Measurements from ENCODE around the gene MYO16.

Gene MYO16

DNA sequence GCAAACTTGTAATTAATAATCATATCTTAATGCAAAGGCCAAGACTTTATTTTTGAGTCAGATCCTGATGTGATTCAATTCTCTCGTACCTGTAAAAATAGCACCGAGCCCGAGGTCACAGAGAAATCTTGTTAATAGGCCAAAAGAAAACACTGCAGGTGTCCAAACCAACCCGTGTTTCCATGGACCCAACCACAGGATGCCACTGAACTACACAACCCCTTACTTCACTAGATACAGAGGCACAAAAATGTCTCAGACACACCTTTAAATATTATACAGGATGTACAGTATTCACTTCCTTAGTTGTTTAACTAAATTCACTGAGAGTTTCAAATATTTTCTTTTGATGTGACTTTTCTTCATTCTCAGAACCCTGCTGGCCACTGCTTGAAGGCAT lies 530.9 kb downstream of the MYO16 start:
- DNase-seq = no peak

DNA sequence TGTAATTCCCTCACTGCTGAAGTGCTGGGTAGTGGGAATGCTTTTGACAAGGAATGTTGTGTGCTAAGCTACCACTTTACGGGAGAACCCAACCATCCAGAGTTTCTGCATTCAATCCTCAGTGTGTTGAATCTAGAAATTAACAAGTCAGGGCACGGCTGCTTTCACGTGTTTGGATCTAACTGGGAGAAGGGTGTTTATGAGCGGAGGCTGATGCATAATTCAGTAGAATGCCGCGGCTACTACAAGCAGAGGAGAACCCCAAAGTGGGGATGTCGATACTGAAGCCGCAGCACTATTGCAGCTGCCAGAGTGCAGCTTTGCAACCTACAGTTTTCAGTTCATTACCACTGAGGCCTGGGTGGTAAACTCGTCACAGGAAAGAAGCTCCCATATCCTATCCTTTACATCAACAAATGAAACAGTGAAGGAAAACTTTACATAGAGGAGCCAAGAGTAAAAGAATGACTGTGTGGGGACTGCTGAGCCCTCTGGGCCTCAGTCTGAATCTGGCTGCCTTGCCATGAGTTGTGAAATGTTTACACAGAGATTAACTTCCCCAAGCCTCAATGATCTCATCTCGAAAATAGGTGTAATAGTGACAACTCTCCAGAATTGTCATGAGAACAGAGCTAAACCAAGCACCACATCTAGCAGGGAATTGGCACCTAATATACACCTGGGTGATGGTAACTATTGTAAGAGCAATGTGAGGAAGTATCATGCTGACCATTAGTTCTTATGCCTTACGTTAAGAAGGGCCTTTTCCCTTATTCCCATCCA lies 531.7 kb downstream of the MYO16 start:
- DNase-seq = no peak

DNA sequence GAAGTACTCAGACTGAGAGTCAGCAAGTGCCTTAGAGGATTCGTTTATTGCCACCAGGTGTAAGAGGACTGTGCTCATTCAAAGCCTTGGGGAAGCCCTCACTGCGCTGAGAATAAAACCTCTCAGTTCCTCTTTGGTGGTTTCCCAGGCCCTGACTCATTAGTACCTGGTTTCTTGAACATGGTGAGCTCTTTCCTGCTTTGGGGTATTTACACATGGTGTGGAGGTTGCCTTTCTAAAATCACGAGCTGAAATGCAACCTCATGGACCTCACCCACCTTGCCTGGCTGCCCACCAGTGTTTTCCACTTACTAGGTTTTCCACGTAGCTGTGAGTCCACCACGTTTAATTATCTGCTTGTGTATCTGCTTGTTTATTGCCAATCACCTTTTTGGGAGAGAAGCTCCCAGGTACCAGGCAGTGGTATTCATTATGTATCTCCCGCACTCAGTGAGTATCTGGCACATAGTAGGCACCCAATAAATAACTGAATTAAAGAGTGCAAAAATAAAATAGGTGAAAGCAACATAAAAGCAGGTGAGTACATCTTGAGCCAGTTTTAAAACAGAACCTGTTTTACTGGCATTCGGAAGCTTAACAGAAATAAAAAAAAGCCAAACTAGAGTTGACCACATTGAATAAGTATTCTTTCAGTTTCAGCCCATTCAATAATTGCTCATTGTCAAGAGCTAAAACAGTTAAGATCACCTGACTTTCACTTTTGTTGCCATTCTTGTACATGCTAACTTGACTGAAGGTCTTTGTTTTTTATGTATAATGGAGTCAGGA lies 533.0 kb downstream of the MYO16 start:
- DNase-seq = peak; percentile 90

DNA sequence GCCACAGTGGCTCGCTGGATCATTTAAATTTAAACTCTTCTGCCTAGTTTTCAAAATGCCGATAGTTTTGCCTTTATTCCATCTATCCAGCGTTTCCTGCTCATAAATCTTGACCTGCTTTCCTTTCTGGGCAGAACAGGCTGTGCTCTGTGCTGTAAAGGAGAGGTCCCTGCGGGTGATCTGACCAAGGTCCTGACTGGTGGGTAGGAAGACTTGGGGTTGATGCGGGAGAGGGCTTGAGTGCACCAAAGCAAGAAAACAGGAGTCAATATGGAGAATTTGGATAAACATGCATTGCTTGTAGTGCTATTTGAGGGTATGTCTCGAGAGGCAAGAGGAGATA lies 533.6 kb downstream of the MYO16 start:
- no peak for DNase-seq

DNA sequence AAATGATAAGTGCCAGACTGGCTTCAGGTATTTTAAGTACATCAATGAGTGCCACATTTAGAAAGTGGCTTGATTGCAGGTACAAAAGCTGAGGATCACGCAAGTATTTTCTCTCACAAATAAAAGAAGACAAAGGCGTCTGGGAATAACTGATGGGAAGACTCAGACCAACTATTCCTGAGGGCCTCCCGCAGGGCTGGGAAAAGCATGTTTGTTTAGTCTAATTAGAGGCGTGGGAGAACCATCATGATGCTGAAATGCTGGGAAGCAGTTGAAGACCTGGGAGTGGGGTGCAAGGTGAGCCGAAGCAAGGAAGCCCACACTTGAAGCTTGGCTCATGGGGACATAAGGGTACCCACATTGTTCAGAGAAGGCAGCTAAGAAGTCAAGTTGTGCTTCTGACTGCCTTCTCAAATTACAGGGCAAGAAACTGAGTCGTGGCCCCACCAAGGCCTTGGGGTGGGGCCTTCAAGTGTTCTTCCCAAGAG lies 536.0 kb downstream of the MYO16 start:
- no peak for DNase-seq

DNA sequence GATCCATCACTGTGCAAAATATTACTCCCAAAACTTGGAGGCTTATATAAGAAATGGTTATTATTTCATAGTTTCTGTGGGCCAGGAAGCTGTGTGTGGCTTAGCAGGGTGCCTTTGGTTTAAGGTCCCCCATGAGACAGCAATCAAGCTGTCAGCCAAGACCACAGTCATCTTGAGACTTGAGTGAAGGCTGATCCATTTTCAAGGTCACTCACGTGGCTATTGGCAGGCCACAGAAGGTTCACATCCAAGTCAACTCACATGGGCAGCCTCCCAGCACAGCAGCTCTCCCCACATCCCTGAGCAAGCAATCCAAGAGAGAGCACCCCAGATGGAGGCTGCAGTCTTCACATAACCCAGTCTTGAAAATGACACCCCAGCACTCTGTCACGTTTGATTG lies 537.4 kb downstream of the MYO16 start:
- no peak for DNase-seq

DNA sequence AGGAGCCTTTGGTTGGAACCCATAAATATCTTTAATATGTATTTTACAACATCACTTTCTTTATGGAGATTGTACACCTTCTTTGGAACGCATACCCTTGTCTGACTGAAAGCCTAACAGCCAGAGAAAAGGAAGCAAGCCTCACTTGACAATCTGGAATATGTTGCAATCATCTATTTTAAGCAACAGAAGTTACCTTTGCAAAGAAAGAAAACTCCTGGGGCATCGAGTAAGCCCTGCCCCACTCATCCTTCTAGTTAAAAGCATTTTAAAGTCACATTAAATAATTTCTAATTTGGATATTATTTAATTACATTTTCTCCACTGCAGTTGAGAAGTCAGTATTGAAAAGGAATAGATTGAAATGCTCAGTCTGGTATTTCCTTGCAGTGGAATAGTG lies 542.7 kb downstream of the MYO16 start:
- no peak for DNase-seq

DNA sequence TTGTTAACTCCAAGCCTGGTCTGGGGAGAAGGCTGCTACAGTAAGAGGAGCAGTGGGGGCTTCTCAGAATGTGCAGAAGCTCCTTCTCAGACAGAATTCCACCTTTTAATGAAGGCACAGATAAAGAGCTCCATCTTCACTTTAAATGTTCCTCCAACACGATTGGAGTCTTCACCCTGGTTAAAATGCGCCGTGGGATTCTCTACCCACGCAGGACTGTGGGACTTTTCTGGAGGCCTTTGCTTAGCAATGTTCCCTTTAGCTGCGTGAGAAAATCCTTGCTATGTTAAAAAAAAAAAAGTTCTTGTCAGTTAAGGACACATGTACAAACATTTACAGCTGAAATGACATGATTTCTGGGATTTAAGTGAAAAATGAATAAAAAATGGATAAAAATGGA lies 546.3 kb downstream of the MYO16 start:
- DNase-seq = no peak

DNA sequence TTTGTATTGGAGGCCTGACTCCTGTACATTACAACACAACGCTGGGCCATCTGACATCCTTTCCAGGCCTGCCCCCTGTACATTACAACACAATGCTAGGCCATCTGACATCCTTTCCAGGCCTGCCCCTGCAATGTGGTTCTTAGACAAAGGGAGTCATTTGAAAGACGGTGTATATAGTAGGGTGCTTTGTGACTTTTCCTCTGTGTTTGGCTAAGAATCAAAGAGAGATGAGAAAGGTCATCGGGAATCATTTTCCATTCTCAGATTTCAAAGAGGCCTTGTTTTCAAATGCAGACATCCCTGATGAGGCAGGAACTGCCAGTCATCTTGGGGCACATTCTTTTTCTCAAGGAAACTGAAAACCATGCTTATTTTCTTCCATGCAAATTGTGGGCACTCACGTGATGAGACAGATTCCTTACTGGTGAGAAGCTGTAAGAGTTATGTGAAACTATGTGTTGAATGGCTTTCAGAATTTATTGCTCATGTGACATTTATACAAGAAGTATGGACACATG lies 551.6 kb downstream of the MYO16 start:
- no peak for DNase-seq

DNA sequence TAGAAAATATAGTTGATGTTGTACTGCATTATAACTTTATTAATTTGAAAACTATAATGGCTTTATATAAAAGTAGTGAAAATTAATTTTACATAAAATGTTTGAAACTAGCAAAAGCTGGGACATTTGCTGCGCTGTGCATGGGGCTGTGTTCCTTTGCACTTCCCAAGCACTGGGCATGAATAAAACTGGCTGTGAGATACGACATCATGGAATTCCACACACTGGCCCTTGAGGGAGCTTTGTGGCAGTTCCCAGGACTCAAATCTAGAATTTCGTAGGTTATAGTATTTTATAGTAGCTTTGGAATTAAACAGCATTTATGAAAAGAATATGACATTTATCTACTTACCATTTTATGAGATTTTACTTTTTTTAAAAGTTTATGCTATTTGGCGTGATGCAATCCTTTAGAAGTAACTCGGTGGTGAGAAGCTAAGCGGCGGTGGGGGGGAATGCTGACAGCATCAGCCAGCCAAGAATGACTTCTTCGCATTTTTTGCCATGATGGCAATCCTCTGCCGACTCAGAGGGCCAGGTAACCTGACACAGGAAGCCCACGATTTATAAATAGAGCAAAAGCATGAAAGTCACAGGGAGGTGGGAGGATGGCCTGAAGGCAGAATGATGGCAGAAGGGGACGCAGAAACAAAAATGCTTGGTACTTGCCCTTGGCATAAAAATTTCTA lies 553.5 kb downstream of the MYO16 start:
- DNase-seq = peak; percentile 20

DNA sequence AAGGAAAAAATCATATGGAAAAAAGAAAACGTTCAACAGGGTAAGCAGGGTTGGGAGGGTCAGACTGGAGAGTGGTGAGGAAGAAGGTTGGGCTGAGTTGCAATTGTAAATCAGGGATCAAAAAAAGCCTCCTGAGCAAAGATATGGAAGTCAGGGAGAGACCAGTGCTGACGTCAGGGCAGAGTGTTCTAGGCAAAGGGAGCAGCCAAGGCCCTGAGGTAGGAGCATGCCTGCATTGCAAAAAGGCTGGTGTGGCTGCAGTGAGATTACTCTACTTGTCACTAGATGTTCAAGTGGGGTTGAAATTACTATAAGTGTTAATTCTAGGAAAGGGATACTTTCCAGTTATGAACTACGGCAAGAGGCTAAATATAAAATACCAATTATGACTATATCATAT lies 562.0 kb downstream of the MYO16 start:
- no peak for DNase-seq

DNA sequence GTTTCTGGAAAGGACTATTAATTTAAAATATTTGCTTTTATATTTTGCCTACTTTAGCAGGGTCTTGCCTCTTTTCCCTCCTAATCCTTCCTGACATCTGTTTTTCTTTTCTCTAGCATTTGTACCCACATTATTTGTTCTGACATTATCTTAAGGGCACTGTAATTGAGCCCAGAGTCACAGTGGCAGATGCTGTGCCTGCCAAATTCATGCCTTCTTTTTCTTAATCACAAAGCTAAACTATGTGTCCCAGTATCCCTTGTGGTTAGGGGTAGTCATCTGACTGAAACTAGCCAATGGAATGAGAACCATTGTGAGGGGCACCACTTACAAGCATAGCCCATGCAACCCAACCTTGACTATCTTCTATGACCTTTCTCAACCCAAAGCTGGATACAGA lies 562.9 kb downstream of the MYO16 start:
- DNase-seq = no peak

DNA sequence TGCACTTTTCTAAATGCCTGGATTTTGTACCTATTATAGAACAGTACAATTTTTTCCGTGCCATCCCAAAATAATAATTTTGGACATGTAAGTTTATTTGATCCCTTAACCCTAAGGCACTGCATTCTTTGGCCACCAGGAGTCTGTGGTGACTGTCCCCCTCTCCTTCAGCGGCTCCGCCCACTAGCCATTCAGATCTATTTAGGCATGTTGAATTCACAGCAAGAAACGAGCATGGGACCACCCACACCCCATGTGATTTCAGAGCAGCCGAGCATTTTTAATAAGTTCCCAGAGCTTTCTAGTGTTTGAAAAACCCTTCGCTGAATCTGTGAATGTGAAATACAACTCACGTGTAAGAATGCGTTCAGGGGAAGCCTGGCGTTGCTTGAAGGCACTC lies 567.5 kb downstream of the MYO16 start:
- peak; percentile 7 for DNase-seq

DNA sequence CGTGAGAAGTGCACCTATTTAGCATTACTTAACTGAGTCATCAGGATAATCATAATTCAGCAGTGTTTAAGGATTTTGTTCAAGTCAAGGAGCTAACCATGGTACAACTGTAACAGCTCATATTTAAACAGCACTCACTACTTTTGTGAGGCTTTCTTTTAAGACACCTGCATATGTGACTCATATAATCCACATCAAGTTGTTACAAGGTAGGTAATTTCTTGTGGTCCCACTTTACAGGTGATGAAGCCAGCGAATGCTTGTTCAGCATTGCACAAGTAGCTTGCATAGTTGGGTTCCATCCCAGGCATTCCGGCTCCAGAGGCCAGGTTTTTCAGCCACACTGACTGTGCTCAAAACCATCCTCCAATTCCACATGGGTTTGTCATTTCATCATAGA lies 569.2 kb downstream of the MYO16 start:
- no peak for DNase-seq

DNA sequence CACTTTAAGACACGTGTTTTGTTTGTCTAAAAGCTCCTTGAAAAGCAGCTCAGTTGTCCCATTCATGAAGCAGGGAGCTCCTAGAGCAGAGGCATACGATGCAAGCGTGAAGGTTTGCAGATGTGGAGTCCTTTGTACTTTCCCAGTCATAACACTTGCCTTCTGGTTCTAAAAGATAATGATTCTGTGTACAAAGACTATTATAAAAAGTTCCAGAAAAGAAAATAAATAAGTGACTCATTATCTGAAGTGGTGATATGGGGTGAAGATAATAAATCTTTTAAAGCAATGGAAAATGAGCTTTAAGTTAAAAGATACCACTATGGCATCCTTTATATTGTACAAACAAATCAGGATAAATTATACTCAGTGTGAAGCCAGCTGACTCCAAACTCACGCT lies 569.9 kb downstream of the MYO16 start:
- no peak for DNase-seq

DNA sequence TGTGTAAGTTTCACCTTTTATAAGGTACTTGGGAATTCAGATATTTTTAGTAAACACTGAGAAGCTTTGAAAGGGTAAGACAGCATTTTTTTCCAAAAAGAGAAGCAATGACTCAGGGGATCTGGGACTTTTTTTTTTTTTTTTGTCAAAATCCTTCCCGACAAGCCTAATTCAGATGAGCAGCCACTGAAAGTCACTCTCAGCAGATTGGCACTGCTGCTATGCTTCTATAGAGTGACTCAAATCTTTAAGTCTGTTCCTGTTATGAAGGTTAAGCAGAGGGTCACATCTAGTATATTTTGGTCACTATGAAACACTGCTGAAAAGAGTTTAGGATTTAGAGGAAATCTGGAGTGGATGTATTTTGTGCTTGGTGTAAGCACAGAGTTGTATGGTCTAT lies 571.1 kb downstream of the MYO16 start:
- DNase-seq = no peak

DNA sequence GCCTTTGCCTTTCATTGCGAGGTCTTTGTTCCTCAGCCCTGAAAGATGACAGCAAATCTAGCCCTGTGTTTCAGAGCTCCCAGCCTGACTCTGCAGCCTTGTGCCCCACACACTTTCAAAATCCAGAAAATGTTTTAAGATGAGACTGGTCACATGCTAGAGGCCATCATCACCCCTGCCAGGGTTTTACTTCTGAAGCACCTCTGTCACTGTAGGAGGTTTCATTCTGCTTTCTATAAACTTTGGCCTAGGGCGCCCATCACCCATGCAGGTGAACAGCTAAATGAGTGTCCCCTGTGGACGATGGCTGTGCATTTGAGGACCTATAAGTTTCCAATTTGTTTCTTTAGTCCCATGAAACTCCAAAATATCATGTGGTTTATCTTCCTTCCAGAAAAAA lies 574.2 kb downstream of the MYO16 start:
- DNase-seq = no peak

DNA sequence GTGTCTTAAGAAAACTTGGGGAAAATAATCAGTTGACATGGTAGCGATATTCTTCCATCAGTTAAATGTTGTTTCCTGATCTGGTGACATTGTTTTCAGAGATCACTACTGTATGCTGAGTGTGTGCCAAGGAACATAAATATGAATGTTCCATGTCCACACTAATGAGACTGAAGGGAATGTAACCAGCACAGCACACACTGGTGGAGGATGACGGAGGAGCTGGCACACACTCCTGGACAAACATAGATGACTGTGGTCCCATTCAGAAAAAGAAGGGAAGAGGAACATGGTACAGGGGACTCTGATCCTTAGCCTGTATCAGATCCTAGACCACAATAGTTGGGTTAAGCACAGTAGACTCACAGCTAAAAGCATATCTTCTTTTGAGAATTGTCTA lies 574.8 kb downstream of the MYO16 start:
- no peak for DNase-seq

DNA sequence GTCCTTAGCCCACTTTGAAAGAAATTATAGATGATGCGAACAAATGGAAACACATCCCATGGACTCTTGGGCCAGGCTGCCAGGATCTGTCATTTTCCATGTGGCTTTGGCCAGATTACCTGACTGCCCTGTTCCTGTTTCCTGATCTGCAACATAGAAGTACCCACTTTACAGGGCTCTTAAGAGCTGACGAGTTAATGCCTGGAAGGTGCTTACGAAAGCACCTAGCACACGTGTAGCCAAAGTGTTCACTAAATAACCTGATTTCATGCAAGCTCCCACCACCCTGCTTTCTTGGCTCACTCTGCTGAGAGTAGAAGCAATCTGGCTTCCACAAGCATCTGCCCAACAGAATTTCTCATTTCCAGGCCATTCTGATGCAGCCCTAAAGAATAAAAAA lies 575.2 kb downstream of the MYO16 start:
- DNase-seq = no peak

DNA sequence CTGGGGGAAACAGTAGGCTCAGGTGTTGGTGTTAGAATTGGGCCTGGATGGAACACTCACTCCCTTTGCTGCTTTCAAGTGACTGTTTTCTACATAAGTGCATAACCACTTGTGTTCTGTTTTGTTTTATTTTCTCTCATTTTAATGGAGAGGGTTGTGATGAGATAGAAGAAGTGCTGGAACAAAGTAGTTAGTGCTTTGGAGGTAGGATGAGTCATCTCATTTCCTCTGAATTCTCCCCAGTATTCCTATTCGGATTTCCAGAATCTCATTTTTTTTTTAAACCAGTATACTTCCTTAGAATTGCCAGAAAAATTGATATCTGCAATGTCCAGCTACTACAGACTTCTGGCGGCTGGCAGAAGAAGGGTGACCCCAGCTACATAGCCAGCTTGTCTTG lies 575.9 kb downstream of the MYO16 start:
- no peak for DNase-seq

DNA sequence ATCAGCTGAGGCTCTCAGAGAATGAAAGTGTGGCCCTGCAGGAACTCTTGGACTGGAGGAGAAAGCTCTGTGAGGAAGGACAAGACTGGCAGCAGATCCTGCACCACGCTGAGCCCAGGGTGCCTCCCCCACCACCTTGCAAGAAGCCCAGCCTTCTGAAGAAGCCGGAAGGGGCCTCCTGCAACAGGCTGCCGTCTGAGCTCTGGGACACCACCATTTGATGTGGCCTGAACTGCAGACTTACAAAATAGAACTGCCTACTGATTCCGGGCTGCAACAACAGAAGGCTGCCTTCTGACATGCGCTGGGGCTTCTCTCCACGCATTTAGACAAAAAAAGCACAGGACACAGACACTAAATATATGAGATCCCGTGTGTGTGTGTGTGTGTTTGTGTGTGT lies 577.2 kb downstream of the MYO16 start:
- DNase-seq = no peak

DNA sequence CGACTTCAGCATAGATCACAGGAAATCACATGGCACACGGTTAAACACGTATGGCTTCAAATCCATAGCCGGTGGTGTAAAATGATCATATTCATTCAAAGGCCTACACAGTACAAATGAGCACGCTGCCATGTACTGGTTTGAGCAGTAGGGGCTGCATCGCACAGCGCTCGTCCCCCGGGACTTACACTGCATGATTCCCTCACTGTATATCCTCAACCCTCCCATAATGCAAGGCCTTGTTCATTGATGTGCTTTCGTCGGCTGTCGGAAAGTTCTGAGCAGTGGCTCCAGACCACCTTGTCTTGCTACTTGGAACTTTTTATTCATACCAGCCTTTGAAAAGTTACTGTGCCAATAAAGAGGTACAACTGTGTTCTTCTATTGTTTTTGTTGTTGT lies 578.2 kb downstream of the MYO16 start:
- no peak for DNase-seq

DNA sequence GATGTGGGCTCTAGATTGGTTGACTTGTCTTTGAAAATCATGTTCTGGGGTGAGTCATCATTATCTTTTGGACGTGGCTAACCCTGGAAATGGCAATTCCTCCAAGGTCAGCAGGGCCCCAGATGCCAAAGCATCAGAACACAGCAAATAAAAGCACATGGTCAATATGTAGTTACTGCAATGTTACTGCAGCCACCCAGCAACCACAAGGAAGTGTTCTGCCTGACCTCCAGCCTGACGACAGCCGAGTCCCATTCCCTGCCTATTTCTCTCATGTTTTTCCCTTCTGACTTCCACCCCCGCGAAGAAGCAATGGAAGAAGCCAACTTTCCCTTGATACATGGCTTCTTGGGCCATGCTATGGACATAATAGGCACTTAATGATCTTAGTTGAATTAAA lies 579.1 kb downstream of the MYO16 start:
- DNase-seq = no peak

DNA sequence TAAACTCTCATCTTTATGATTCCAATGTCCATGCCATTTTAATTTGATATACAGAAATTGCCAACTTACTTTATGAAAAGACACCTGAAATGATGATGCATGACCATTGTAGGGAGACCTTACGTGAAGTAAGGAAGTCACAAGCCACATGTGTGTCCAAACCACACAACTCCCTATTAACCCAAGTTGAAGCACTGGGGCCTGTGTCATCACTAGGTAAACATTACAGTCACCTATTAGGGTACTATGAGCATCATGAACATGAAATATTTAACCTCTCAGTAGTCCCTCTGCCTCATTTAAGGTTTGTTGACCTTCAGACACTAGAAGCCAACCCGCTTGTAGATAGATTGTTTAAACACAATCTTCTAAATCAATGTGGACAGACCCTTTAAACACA lies 580.1 kb downstream of the MYO16 start:
- DNase-seq = no peak
